H1 (cell line): ENCODE measurements around the gene FGF11. TPM values are rescaled to one million over a fixed set of nuclear protein-coding genes. Genes with fewer than 3 reads are reported as not detected.

Source experiments
- CTCF ChIA-PET: fragments of 300-600 bp; sonication (Branson Sonifier 250); formaldehyde crosslinking; loops from one replicate; lab custom pipeline; 2021; ENCODE audit not compliant: partially characterized antibody; lab: Charles Lee
- POLR2A ChIA-PET: fragments of 300-600 bp; sonication (Branson Sonifier 250); formaldehyde crosslinking; loops from one replicate; lab custom pipeline; 2021; ENCODE audit warnings: inconsistent platforms; ENCODE audit not compliant: partially characterized antibody; lab: Charles Lee
- DNase-seq, 2 experiments: peaks; one replicate each; pipeline versions ENCODE4 v3.0.0 to v3.0.0-alpha.2; 2010 to 2022; ENCODE audit warnings: low spot score in 2 of 2, low read depth in 1 of 2, mixed read lengths in 1 of 2
- FAIRE-seq: peaks from 2 replicates; lab custom pipeline; 2011; peaks lifted over from hg19 to GRCh38; lab: Jason Lieb, UNC
- H2AFZ ChIP-seq: 2 replicates; pipeline ENCODE4 v1.8.1; 2012; ENCODE audit warnings: low read length, inconsistent platforms
- H2AK5ac ChIP-seq: 2 replicates; pipeline ENCODE4 v1.6.1; 2013; ENCODE audit warnings: low read depth, low read length
- H2BK120ac ChIP-seq: replicated peaks from 2 replicates; pipeline ENCODE3; 2013; ENCODE audit warnings: low read depth, low read length, inconsistent platforms
- H2BK12ac ChIP-seq: 2 replicates; pipeline ENCODE4 v1.6.1; 2013; ENCODE audit warnings: low read depth, low read length
- H2BK15ac ChIP-seq: 2 replicates; pipeline ENCODE4 v1.6.1; 2013; ENCODE audit warnings: low read length
- H2BK20ac ChIP-seq: 2 replicates; pipeline ENCODE4 v1.6.1; 2013; ENCODE audit warnings: low read length
- H2BK5ac ChIP-seq: 2 replicates; pipeline ENCODE4 v1.6.1; 2013; ENCODE audit warnings: low read depth, low read length
- H3K14ac ChIP-seq: 2 replicates; pipeline ENCODE4 v1.6.1; 2013; ENCODE audit warnings: inconsistent platforms; ENCODE audit not compliant: insufficient read length
- H3K18ac ChIP-seq: 2 replicates; pipeline ENCODE4 v1.6.1; 2013; ENCODE audit warnings: low read length; ENCODE audit errors: extremely low read depth
- H3K23ac ChIP-seq: 2 replicates; pipeline ENCODE4 v1.6.1; 2013; ENCODE audit warnings: inconsistent platforms; ENCODE audit not compliant: insufficient read length
- H3K23me2 ChIP-seq: 2 replicates; pipeline ENCODE4 v1.6.1; 2013; ENCODE audit warnings: low read depth, low read length
- H3K27ac ChIP-seq: 2 replicates; pipeline ENCODE4 v1.6.1; 2011; ENCODE audit warnings: low read depth, low read length, inconsistent platforms
- H3K27me3 ChIP-seq, 4 experiments: replicated peaks in 1 of 4; 1 replicate in 1 of 4; 2 replicates in 3 of 4; pipeline versions ENCODE4 v1.6.1 to v1.8.1; 2011 to 2013; ENCODE audit warnings: low read length in 3 of 4, mild to moderate bottlenecking in 3 of 4, inconsistent platforms in 2 of 4, mixed read lengths in 2 of 4, moderate library complexity in 1 of 4; ENCODE audit not compliant: control insufficient read depth in 3 of 4, insufficient read depth in 3 of 4; ENCODE audit errors: extremely low read depth in 1 of 4
- H3K36me3 ChIP-seq, 4 experiments: 2 replicates each; pipeline versions ENCODE4 v1.6.1 to v1.8.1; 2011 to 2013; ENCODE audit warnings: mild to moderate bottlenecking in 4 of 4, low read length in 3 of 4, moderate library complexity in 2 of 4, control low read depth in 1 of 4, inconsistent platforms in 1 of 4; ENCODE audit not compliant: insufficient read depth in 4 of 4, control insufficient read depth in 2 of 4
- H3K4ac ChIP-seq: replicated peaks from 2 replicates; pipeline ENCODE3; 2013; ENCODE audit warnings: low read length, low read depth, mixed read lengths, inconsistent platforms; ENCODE audit not compliant: insufficient read length
- H3K4me1 ChIP-seq, 4 experiments: replicated peaks in 1 of 4; 1 replicate in 1 of 4; 2 replicates in 3 of 4; pipeline versions ENCODE4 v1.6.1 to v1.8.1; 2011 to 2013; ENCODE audit warnings: low read length in 3 of 4, inconsistent platforms in 2 of 4, mixed read lengths in 1 of 4; ENCODE audit not compliant: insufficient read depth in 4 of 4, control insufficient read depth in 3 of 4
- H3K4me2 ChIP-seq, 2 experiments: 2 replicates each; pipeline versions ENCODE4 v1.6.1 to v1.8.1; 2011 to 2013; ENCODE audit warnings: low read depth in 2 of 2, low read length in 2 of 2, control low read depth in 1 of 2, inconsistent platforms in 1 of 2, mild to moderate bottlenecking in 1 of 2; ENCODE audit not compliant: insufficient read depth in 1 of 2
- H3K4me3 ChIP-seq, 4 experiments: fragments of 200-600, 300-600 bp in 1 of 4; sonication (generic), shearing (Covaris generic), sonication (Bioruptor Twin) in 1 of 4; 2 replicates each; pipeline versions ENCODE4 v1.5.1 to v1.8.1; 2011 to 2016; ENCODE audit warnings: low read length in 4 of 4, low read depth in 3 of 4, control low read depth in 2 of 4, inconsistent platforms in 2 of 4, mild to moderate bottlenecking in 2 of 4, mixed read lengths in 1 of 4, moderate library complexity in 1 of 4; ENCODE audit not compliant: insufficient read depth in 2 of 4; ENCODE audit errors: extremely low read depth in 1 of 4
- H3K56ac ChIP-seq: replicated peaks from 2 replicates; pipeline ENCODE3; 2013; ENCODE audit warnings: low read depth, mild to moderate bottlenecking, mixed read lengths, low read length, inconsistent platforms; ENCODE audit not compliant: insufficient read length
- H3K79me1 ChIP-seq: 2 replicates; pipeline ENCODE4 v1.6.1; 2013; ENCODE audit warnings: low read depth, low read length, control low read depth
- H3K79me2 ChIP-seq, 2 experiments: 2 replicates each; pipeline versions ENCODE4 v1.6.1 to v1.8.1; 2012 to 2013; ENCODE audit warnings: low read length in 2 of 2, mild to moderate bottlenecking in 2 of 2, inconsistent platforms in 1 of 2; ENCODE audit not compliant: insufficient read depth in 2 of 2, control insufficient read depth in 1 of 2
- H3K9ac ChIP-seq, 4 experiments: replicated peaks in 1 of 4; 1 replicate in 1 of 4; 2 replicates in 3 of 4; pipeline versions ENCODE4 v1.6.1 to v1.8.1; 2011 to 2013; ENCODE audit warnings: low read depth in 3 of 4, low read length in 3 of 4, control low read depth in 2 of 4, mild to moderate bottlenecking in 2 of 4, moderate library complexity in 2 of 4, inconsistent platforms in 1 of 4; ENCODE audit errors: extremely low read depth in 1 of 4
- H3K9me3 ChIP-seq, 2 experiments: 2 replicates each; pipeline versions ENCODE4 v1.6.1 to v1.8.1; 2012 to 2013; ENCODE audit warnings: mild to moderate bottlenecking in 2 of 2, moderate library complexity in 2 of 2, control low read depth in 1 of 2, inconsistent platforms in 1 of 2, low read depth in 1 of 2, low read length in 1 of 2, mixed read lengths in 1 of 2; ENCODE audit not compliant: insufficient read depth in 2 of 2
- H4K20me1 ChIP-seq, 2 experiments: replicated peaks in 1 of 2; 2 replicates each; pipeline versions ENCODE3 to v1.8.1; 2011 to 2013; ENCODE audit warnings: inconsistent platforms in 2 of 2, low read length in 2 of 2, mild to moderate bottlenecking in 1 of 2; ENCODE audit not compliant: insufficient read depth in 2 of 2, control insufficient read depth in 1 of 2
- H4K5ac ChIP-seq: 2 replicates; pipeline ENCODE4 v1.6.1; 2013; ENCODE audit warnings: low read length, low read depth, mixed read lengths, inconsistent platforms; ENCODE audit not compliant: insufficient read length
- H4K8ac ChIP-seq: 2 replicates; pipeline ENCODE4 v1.8.0; 2013; ENCODE audit warnings: mild to moderate bottlenecking, moderate library complexity, low read length, inconsistent platforms; ENCODE audit not compliant: insufficient read depth; ENCODE audit errors: extremely low read depth
- H4K91ac ChIP-seq: replicated peaks from 2 replicates; pipeline ENCODE3; 2013; ENCODE audit warnings: low read length, mixed read lengths, inconsistent platforms; ENCODE audit not compliant: insufficient read length
- KDM4A ChIP-seq: IDR thresholded peaks from one replicate; pipeline ENCODE4 v1.7.1; 2012; ENCODE audit warnings: low read depth, mild to moderate bottlenecking, moderate library complexity, low read length, inconsistent platforms; ENCODE audit not compliant: severe bottlenecking
- SP1 ChIP-seq: IDR thresholded peaks from 2 replicates; pipeline ENCODE4 v1.6.1; 2011; ENCODE audit warnings: low read depth, low read length
- WGBS, 2 experiments: shearing (Covaris generic) in 1 of 2; methylation state at CpG; one replicate each; pipeline versions ENCODE4 v1.1.6 to v1.1.7; 2013 to 2015; ENCODE audit warnings: low lambda C conversion rate in 2 of 2, mixed read lengths in 2 of 2, inconsistent platforms in 1 of 2, low coverage in 1 of 2, missing lambda C conversion rate in 1 of 2; ENCODE audit not compliant: insufficient replicate concordance in 2 of 2, insufficient coverage in 1 of 2, insufficient read length in 1 of 2; ENCODE audit errors: extremely low coverage in 1 of 2, missing lambda C conversion rate in 1 of 2; 5-methylcytosine and 5-hydroxymethylcytosine counted together
- long read RNA-seq, 2 experiments: library from RNA in 1 of 2; library from capped mRNA in 1 of 2; stranded (forward); transcript quantifications; one replicate each; pipeline ENCODE4 v2.0.0, GENCODE V29; 2021; ENCODE audit warnings: inconsistent platforms in 1 of 2
- polyA minus RNA-seq, 3 experiments: library from RNA; depleted of rRNA, polyadenylated mRNA; stranded (reverse); fragments of >200 nt; gene quantifications; 1 replicate in 2 of 3; 2 replicates in 1 of 3; pipeline ENCODE4 v1.2.3, GENCODE V29; 2011
- polyA plus RNA-seq, 7 experiments: library from polyadenylated mRNA; depleted of rRNA in 3 of 7; stranded (reverse) in 5 of 7; unstranded in 2 of 7; fragments of >200 nt in 5 of 7; fragments of 200-250 nt in 2 of 7; gene quantifications; 1 replicate in 5 of 7; 2 replicates in 1 of 7; 4 replicates in 1 of 7; pipeline versions ENCODE4 v1.2.1 to v1.2.3, GENCODE V29; 2011 to 2013; ENCODE audit warnings: missing spikeins in 2 of 7, mixed read lengths in 2 of 7
- total RNA-seq: library from RNA; stranded (reverse); fragmentation: NEBNext Ultra II Directional; extraction: Animal tissue kit (Norgen Biotek cat#: 25700); gene quantifications from 2 replicates; pipeline ENCODE4 v1.2.1, GENCODE V29; 2021

Gene FGF11
- 11.8 and 15.0 TPM in 2 replicates for total RNA-seq
- polyA plus RNA-seq (2011; rRNA removed): 26.1 and 42.0 TPM in 2 replicates
- polyA plus RNA-seq (2011; cell fraction: cytosol; rRNA removed): 24.3 TPM
- 47.1 TPM for polyA plus RNA-seq (2011; cell fraction: nucleus; rRNA removed)
- polyA plus RNA-seq (2012, experiment 1 of 2): 16.8 to 26.7 TPM (median 19.8 TPM) in 4 replicates
- 17.9 TPM for polyA plus RNA-seq (2012, experiment 2 of 2)
- polyA plus RNA-seq (2013, experiment 1 of 2): 11.8 TPM
- 11.9 TPM for polyA plus RNA-seq (2013, experiment 2 of 2)
- polyA minus RNA-seq (2011; rRNA and poly(A)+ RNA removed): 15.9 and 22.0 TPM in 2 replicates
- polyA minus RNA-seq (2011; cell fraction: cytosol; rRNA and poly(A)+ RNA removed): 11.2 TPM
- polyA minus RNA-seq (2011; cell fraction: nucleus; rRNA and poly(A)+ RNA removed): 15.4 TPM
- long read RNA-seq, experiment 1, partial matches to known transcripts: 0 of 8 reads
- long read RNA-seq, experiment 1, other reads (novel, unspliced or antisense): 2 of 8 reads
- long read RNA-seq, experiment 2, partial matches to known transcripts: 0 of 1 reads
- long read RNA-seq, experiment 2, other reads (novel, unspliced or antisense): 0 of 1 reads

GRCh38 chr17:7439462-7440112 lies at the start of gene FGF11:
Gene FGF11 (plus strand): TSS chr17:7439512. CDS start chr17:7439621, 109 bp downstream.
- H3K27ac ChIP-seq: peak within 1 kb of the TSS; percentile 98
- H3K23me2 ChIP-seq: peaks cover 31% of the 10 kb centered on the region
- peak within 1 kb of the TSS; percentile 58 for H3K4ac ChIP-seq
- H4K91ac ChIP-seq: peak within 1 kb of the TSS; percentile 94
- H3K36me3 ChIP-seq: no peaks in the 10 kb centered on the region
- H4K5ac ChIP-seq: peak within 1 kb of the TSS; percentile 95
- H3K18ac ChIP-seq: peak within 1 kb of the TSS; percentile 100
- peaks cover 2 to 33% (median 16%) of the 10 kb centered on the region in 4 experiments for H3K4me1 ChIP-seq
- peak; percentile 15 for TF ChIP-seq KDM4A
- no peak for TF ChIP-seq SP1
- no peak within 1 kb of the TSS for H3K14ac ChIP-seq
- peaks cover 2 to 19% (median 13%) of the 10 kb centered on the region in 4 experiments; a peak in 6 of 7 replicates for H3K27me3 ChIP-seq
- peak within 1 kb of the TSS; percentile 77 for H3K56ac ChIP-seq
- no peaks in the 10 kb centered on the region for H3K79me1 ChIP-seq
- H3K79me2 ChIP-seq: no peaks in the 10 kb centered on the region
- peak within 1 kb of the TSS; percentile 50 to 95 (median 92); a peak in 6 of 7 replicates for H3K9ac ChIP-seq
- peak within 1 kb of the TSS; percentile 50 to 83 (median 67) for H3K4me3 ChIP-seq
- no peak within 1 kb of the TSS for H2BK15ac ChIP-seq
- H2BK12ac ChIP-seq: peak within 1 kb of the TSS; percentile 80; the same call in 1 of the 2 replicates
- no peak for DNase-seq
- ChIA-PET POLR2A (interaction anchor here (0.5 to 15.5 kb wide), 20 partner anchors 9 to 205 kb away, joined by 3 to 339 read pairs (median 4); partner anchors contain the start of genes ACAP1, DVL2, NLGN2 and POLR2A), CTCF (interaction anchor here (1.1 to 1.9 kb wide), 6 partner anchors 9 to 79 kb away, joined by 3 to 5 read pairs (median 3); partner anchors contain the start of gene TMEM256)
- no peaks in the 10 kb centered on the region for H3K9me3 ChIP-seq
- H2AK5ac ChIP-seq: no peak within 1 kb of the TSS
- H3K23ac ChIP-seq: no peak within 1 kb of the TSS
- H2BK120ac ChIP-seq: peak within 1 kb of the TSS; percentile 57
- peak within 1 kb of the TSS; percentile 91 for H3K4me2 ChIP-seq
- FAIRE-seq: no peak
- no peak within 1 kb of the TSS for H2AFZ ChIP-seq
- no peak within 1 kb of the TSS for H4K8ac ChIP-seq
- peak within 1 kb of the TSS; percentile 90 for H2BK5ac ChIP-seq
- 3% methylated on average over 15 of the region's 50 CpGs; no CpG with 5 or more reads in 1 of the 2 experiments for WGBS, 2 experiments
- H2BK20ac ChIP-seq: peak within 1 kb of the TSS; percentile 9; the same call in 1 of the 2 replicates
- no peaks in the 10 kb centered on the region for H4K20me1 ChIP-seq
